ENCODE data around the gene MXD4. TPM values are rescaled to one million over a fixed set of nuclear protein-coding genes. Genes with fewer than 3 reads are reported as not detected.

MXD4 gene
- total RNA-seq, 1 experiment from 2014 or later: 22.0 TPM

GRCh38 chr4:2218436-2218835, 43.5 kb downstream of the MXD4 start (continued):
- TF ChIP-seq REST (IDR thresholded peaks at IDR 0.05; ENCODE audit: low read depth): no peak
- TF ChIP-seq ZFX (IDR thresholded peaks at IDR 0.05): no peak
- no peak for TF ChIP-seq POLR2A (IDR thresholded peaks at IDR 0.05; ENCODE audit: borderline replicate concordance, extremely low read depth, insufficient read depth, insufficient read length)
- TF ChIP-seq SP1 (IDR thresholded peaks at IDR 0.05; ENCODE audit: low read depth): no peak

- ATAC-seq: peak; percentile 33; the same call in 1 of the 2 replicates
These were observed 44.2 kb downstream of the MXD4 start for GRCh38 chr4:2217726-2218125.

More at GRCh38 chr4:2217726-2218125, 44.2 kb downstream of the MXD4 start:
- intact Hi-C loops (cut with micrococcal nuclease): no loop called here
- Histone ChIP-seq H3K9ac (ENCODE audit: low read length) (no peak overlapping the region), H3K36me3 (ENCODE audit: control insufficient read depth in 1 of 2, insufficient read depth in 2 of 2, low read length in 2 of 2) (no peaks in the 10 kb centered on the region), H4K20me1 (ENCODE audit: insufficient read depth) (no peaks in the 10 kb centered on the region), H3K27me3 (ENCODE audit: insufficient read depth, low read length) (no peaks in the 10 kb centered on the region), H3K79me2 (ENCODE audit: insufficient read depth, low read length) (no peaks in the 10 kb centered on the region), H3K27ac (ENCODE audit: low read depth, low read length) (no peak overlapping the region), H3K4me2 (ENCODE audit: low read length) (no peak overlapping the region), H3K4me1 (ENCODE audit: control insufficient read depth in 1 of 2, insufficient read depth in 2 of 2, low read length in 2 of 2) (peaks cover 0 to 3% of the 10 kb centered on the region in 2 experiments; a peak in 2 of 4 replicates), H3K4me3 (replicated peaks in 1 of 2; ENCODE audit: low read depth in 1 of 2, low read length in 2 of 2) (no peak overlapping the region), H2AFZ (ENCODE audit: low read depth, low read length, poor library complexity, severe bottlenecking) (no peak overlapping the region), H3K9me2 (ENCODE audit: insufficient read depth) (no peaks in the 10 kb centered on the region), H3K9me3 (ENCODE audit: control insufficient read depth in 1 of 2, insufficient read depth in 1 of 2, low read depth in 1 of 2, low read length in 2 of 2) (no peaks in the 10 kb centered on the region)
- ChIA-PET RAD21 (ENCODE audit: low non-redundant PET in 1 of 2, low total read pairs in 2 of 2, uncharacterized antibody in 2 of 2, unreplicated experiment in 2 of 2) (no interaction called here), CTCF (interaction anchor here (2.0 kb wide), 1 partner anchor 224 kb away, joined by 10 read pairs; no protein-coding TSS in a partner anchor), POLR2A (no interaction called here)
- TF ChIP-seq SIN3A (IDR thresholded peaks at IDR 0.05; ENCODE audit: low read depth): no peak
- TF ChIP-seq FOSL1 (IDR thresholded peaks at IDR 0.05; ENCODE audit: low read depth): no peak
- no TSS peak for BruUV-seq (replicated peaks)
- no peak for DNase-seq (ENCODE audit: low read depth, low spot score)
